Progenitor cell of endocrine pancreas (in vitro differentiated cells): ENCODE measurements around the gene PCLAF. TPM values are rescaled to one million over a fixed set of nuclear protein-coding genes. Genes with fewer than 3 reads are reported as not detected.
A peak's percentile ranks its signal among the peaks of the same experiment; 100 is the strongest.
"Not testable (repeated sequence)": the region's sequence is repeated elsewhere in the genome, so short reads cannot be mapped to it uniquely, and the experiment has no call there.

Experiments used
- DNase-seq: peaks from one replicate; pipeline ENCODE4 v3.0.0; 2021; ENCODE audit warnings: low spot score; ENCODE audit not compliant: unreplicated experiment
- H3K27ac Mint-ChIP-seq: 2 replicates; pipeline ENCODE4 v1.8.0; 2021; ENCODE audit warnings: mild to moderate bottlenecking, moderate library complexity, mixed read lengths
- H3K27me3 Mint-ChIP-seq: 2 replicates; pipeline ENCODE4 v1.8.0; 2021; ENCODE audit warnings: mixed read lengths
- H3K36me3 Mint-ChIP-seq: 2 replicates; pipeline ENCODE4 v1.8.0; 2022; ENCODE audit warnings: mixed read lengths; ENCODE audit not compliant: insufficient read depth
- H3K4me1 Mint-ChIP-seq: 2 replicates; pipeline ENCODE4 v1.8.0; 2021; ENCODE audit warnings: low read depth, mixed read lengths
- H3K4me3 Mint-ChIP-seq: 2 replicates; pipeline ENCODE4 v1.8.0; 2021; ENCODE audit warnings: low read depth, mild to moderate bottlenecking, moderate library complexity, mixed read lengths
- H3K9me3 Mint-ChIP-seq: 2 replicates; pipeline ENCODE4 v1.8.0; 2021; ENCODE audit warnings: low read depth, mixed read lengths
- CTCF ChIP-seq: fragments of 200-600 bp; sonication (generic); IDR thresholded peaks from one replicate; pipeline ENCODE4 v1.5.0; 2021; ENCODE audit warnings: antibody characterized with exemption, mild to moderate bottlenecking; ENCODE audit not compliant: unreplicated experiment
- total RNA-seq: library from RNA; stranded (reverse); gene quantifications from 2 replicates; pipeline ENCODE4 v1.2.1, GENCODE V29; 2021

The PCLAF gene
- total RNA-seq, 1 donor from 2014 or later: 33.7 TPM

- no peaks in the 10 kb centered on the region for H3K27me3 Mint-ChIP-seq
Measured at GRCh38 chr15:64333516-64333915, 47.7 kb downstream of the PCLAF start.

GRCh38 chr15:64331668-64332067, 49.6 kb downstream of the PCLAF start:
- not testable (repeated sequence) for H3K27me3 Mint-ChIP-seq, H3K4me1 Mint-ChIP-seq, H3K27ac Mint-ChIP-seq, H3K9me3 Mint-ChIP-seq, DNase-seq, H3K36me3 Mint-ChIP-seq, H3K4me3 Mint-ChIP-seq

More at GRCh38 chr15:64333516-64333915, 47.7 kb downstream of the PCLAF start:
- no peak overlapping the region for H3K4me3 Mint-ChIP-seq
- peaks cover 5% of the 10 kb centered on the region for H3K9me3 Mint-ChIP-seq
- peaks cover 6% of the 10 kb centered on the region for H3K36me3 Mint-ChIP-seq
- no peaks in the 10 kb centered on the region for H3K4me1 Mint-ChIP-seq
- TF ChIP-seq CTCF: no peak
- DNase-seq: no peak
- H3K27ac Mint-ChIP-seq: no peak overlapping the region

GRCh38 chr15:64326975-64327374, 54.3 kb downstream of the PCLAF start:
- H3K4me3 Mint-ChIP-seq, H3K27me3 Mint-ChIP-seq, H3K36me3 Mint-ChIP-seq, H3K27ac Mint-ChIP-seq, H3K4me1 Mint-ChIP-seq, DNase-seq, H3K9me3 Mint-ChIP-seq: not testable (repeated sequence)

- peak overlapping the region; percentile 67 for H3K27ac Mint-ChIP-seq
- not testable (repeated sequence) for H3K4me1 Mint-ChIP-seq, DNase-seq
Measured at GRCh38 chr15:64326458-64326857, 54.8 kb downstream of the PCLAF start.

GRCh38 chr15:64324165-64324877, 56.9 kb downstream of the PCLAF start:
- no peaks in the 10 kb centered on the region for H3K27me3 Mint-ChIP-seq

More at GRCh38 chr15:64326458-64326857, 54.8 kb downstream of the PCLAF start:
- H3K27me3 Mint-ChIP-seq, H3K36me3 Mint-ChIP-seq, H3K9me3 Mint-ChIP-seq: not testable (repeated sequence)
- H3K4me3 Mint-ChIP-seq: peak overlapping the region; percentile 61

GRCh38 chr15:64315216-64315615, 66.0 kb downstream of the PCLAF start:
- H3K4me3 Mint-ChIP-seq: no peak overlapping the region
- H3K27me3 Mint-ChIP-seq: no peaks in the 10 kb centered on the region
- peaks cover 4% of the 10 kb centered on the region for H3K36me3 Mint-ChIP-seq
- DNase-seq: no peak
- H3K27ac Mint-ChIP-seq: no peak overlapping the region
- no peaks in the 10 kb centered on the region for H3K9me3 Mint-ChIP-seq
- H3K4me1 Mint-ChIP-seq: peaks cover 4% of the 10 kb centered on the region
- no peak for TF ChIP-seq CTCF

More at GRCh38 chr15:64324165-64324877, 56.9 kb downstream of the PCLAF start:
- Mint-ChIP-seq H3K4me3 (no peak overlapping the region), H3K4me1 (no peaks in the 10 kb centered on the region), H3K27ac (no peak overlapping the region), H3K9me3 (no peaks in the 10 kb centered on the region), H3K36me3 (peaks cover 1% of the 10 kb centered on the region)
- DNase-seq: no peak
- TF ChIP-seq CTCF: no peak

- Mint-ChIP-seq H3K4me1 (peaks cover 7% of the 10 kb centered on the region), H3K36me3 (peaks cover 4% of the 10 kb centered on the region), H3K4me3 (no peak overlapping the region), H3K9me3 (no peaks in the 10 kb centered on the region), H3K27ac (no peak overlapping the region), H3K27me3 (no peaks in the 10 kb centered on the region)
- no peak for DNase-seq
- TF ChIP-seq CTCF: no peak
Measured at GRCh38 chr15:64314456-64314855, 66.8 kb downstream of the PCLAF start.
